Fibroblast of upper back skin (primary cell): ENCODE data around the gene KRTAP10-2.
A peak's percentile ranks its signal among the peaks of the same experiment; 100 is the strongest.
"Not testable (repeated sequence)": the region's sequence is repeated elsewhere in the genome, so short reads cannot be mapped to it uniquely, and the experiment has no call there.

ENCODE experiments used
- DNase-seq: peaks from one replicate; pipeline ENCODE4 v3.0.0-alpha.2; 2013

KRTAP10-2 gene

GRCh38 chr21:44511938-44512275 is 39.4 kb downstream of the KRTAP10-2 start:
- no peak for DNase-seq

GRCh38 chr21:44511219-44511937 is 39.9 kb downstream of the KRTAP10-2 start:
- DNase-seq = no peak

GRCh38 chr21:44510508-44511218 is 40.6 kb downstream of the KRTAP10-2 start:
- DNase-seq = peak; percentile 16

- no peak for DNase-seq
Observed at GRCh38 chr21:44510109-44510507, 41.2 kb downstream of the KRTAP10-2 start.

- no peak for DNase-seq
Observed at GRCh38 chr21:44509539-44509938, 41.8 kb downstream of the KRTAP10-2 start.

- DNase-seq = no peak
Observed at GRCh38 chr21:44508711-44509445, 42.4 kb downstream of the KRTAP10-2 start.

GRCh38 chr21:44508426-44508710 is 42.9 kb downstream of the KRTAP10-2 start:
- no peak for DNase-seq

GRCh38 chr21:44507673-44508425 is 43.5 kb downstream of the KRTAP10-2 start:
- no peak for DNase-seq

GRCh38 chr21:44506279-44507255 is 44.7 kb downstream of the KRTAP10-2 start:
- DNase-seq = no peak

GRCh38 chr21:44505673-44506278 is 45.5 kb downstream of the KRTAP10-2 start:
- DNase-seq = no peak

GRCh38 chr21:44503901-44504399 is 47.4 kb downstream of the KRTAP10-2 start:
- DNase-seq = no peak

- not testable (repeated sequence) for DNase-seq
Observed at GRCh38 chr21:44503006-44503889, 48.1 kb downstream of the KRTAP10-2 start.

GRCh38 chr21:44502171-44502958 is 48.9 kb downstream of the KRTAP10-2 start:
- DNase-seq = no peak
